HG02571 (cell line): Measurements from ENCODE around the gene VSTM1.

Experiments
- ATAC-seq: cut with Tn5 transposase; IDR thresholded peaks from one replicate; pipeline ENCODE4 v1.9.1; 2021; ENCODE audit warnings: mild to moderate bottlenecking, moderate library complexity; ENCODE audit not compliant: unreplicated experiment

The VSTM1 gene

DNA sequence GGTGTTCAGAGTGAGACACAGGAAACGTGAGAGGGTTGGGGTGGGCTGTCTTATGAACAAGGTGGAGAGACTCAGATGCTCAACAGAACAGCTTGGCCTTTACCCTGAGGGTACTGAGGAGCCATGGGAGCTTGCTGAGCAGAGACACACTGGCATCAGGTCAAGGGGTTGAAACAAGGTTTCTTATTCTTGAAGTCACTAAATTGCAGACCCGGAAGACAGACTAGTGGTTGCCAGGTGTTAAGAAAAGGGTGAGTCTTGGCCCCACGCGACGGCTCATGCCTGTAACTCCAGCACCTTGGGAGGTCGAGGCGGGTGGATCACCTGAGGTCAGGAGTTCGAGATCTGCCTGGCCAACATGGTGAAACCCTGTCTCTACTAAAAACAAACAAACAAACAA, 49.8 kb downstream of the VSTM1 start:
- no peak for ATAC-seq

DNA sequence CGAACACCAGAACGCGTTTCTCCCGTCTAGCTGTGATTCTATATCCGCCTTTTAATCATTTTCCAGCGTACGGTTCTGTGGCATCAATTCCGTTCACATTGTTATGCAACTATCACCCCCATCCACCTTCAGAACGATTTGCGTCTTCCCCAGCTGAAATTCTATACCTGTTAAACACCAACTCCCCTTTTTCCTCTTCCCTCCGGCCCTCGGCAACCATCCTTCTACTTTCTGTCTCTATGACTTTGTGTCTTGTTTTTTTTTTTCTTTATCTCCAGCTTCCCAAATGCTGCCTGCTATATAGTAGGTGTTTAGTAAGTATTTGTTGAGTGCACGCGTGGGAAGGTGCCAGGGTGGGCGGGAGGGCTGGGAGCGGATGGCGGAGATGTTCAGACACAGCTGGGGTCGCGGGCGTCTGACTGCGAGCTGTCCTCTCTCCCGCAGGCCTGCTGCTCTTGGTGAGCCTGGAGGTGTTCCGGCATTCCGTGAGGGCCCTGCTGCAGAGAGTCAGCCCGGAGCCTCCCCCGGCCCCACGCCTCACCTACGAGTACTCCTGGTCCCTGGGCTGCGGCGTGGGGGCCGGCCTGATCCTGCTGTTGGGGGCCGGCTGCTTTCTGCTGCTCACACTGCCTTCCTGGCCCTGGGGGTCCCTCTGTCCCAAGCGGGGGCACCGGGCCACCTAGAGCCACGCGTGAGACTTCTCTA, 52.0 kb downstream of the VSTM1 start:
- ATAC-seq, result no peak

DNA sequence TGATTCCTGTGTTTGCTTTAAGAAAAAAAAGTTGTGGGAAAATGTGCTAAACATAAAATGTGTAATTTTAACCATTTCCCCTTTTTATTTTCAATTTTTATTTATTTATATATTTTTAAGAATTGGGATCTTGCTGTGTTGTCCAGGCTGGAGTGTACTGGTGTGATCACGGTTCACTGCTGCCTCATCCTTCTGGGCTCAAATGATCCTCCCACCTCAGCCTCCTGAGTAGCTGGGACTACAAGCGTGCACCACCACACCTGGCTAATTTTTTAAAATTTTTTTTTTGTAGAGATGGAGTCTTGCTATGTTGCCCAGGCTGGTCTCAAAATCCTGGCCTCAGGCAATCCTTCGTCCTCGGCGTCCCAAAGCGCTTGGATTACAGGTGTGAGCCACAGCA, 53.2 kb downstream of the VSTM1 start:
- no peak for ATAC-seq

DNA sequence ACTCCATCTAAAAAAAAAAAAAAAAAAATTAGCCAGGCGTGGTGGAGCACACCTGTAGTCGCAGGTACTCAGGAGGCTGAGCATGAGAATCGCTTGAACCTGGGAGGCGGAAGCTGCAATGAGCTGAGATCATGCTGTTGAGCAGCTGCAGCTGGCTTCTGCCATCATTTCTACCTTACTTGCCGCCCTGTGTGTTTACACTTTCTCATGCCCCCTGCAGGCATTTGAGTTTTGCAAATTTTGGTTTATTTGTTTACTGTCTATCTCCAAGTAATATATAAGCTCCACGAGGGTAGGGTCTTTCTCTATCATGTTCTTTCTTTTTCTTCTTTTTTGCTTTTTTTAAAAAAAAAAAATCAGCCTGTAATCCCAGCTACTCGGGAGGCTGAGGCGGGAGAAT, 54.3 kb downstream of the VSTM1 start:
- no peak for ATAC-seq

DNA sequence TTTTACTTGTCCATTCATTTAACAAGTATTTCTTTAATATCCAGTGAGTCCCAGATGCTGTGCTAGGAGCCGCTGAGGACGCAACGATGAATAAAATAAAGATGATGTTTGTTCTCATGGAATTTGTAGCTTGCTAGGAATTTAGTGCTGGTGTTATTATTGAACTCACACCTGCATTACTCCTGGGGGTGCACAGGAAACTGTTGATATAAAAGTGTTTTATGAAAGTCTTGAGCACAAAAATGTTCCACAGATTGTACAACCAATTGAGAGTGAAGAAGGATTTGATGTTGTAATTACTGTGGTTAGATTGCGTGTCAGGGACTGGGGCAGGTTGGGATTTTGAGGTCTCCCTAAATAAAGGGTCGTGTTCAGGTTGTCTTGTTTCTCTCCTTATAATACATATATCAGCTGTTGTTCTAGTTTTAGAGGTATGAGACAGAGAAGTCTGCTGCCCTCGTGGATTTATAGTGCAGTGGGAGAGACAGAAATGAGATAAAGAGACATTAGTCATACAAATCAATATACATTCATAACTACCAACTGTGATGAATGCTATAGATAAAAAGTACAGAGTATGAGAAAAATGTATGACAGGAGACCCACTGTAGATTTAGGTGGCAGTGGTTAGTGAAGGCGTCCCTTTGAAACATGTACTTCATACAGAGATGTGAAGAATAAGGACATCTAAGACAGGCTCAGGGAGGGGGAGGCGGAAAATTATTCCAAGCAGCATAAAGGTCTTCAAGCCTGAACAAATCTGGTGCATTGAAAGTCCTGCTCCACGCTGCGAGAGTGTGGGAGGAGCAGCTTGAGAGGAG, 61.0 kb downstream of the VSTM1 start:
- ATAC-seq, result no peak

DNA sequence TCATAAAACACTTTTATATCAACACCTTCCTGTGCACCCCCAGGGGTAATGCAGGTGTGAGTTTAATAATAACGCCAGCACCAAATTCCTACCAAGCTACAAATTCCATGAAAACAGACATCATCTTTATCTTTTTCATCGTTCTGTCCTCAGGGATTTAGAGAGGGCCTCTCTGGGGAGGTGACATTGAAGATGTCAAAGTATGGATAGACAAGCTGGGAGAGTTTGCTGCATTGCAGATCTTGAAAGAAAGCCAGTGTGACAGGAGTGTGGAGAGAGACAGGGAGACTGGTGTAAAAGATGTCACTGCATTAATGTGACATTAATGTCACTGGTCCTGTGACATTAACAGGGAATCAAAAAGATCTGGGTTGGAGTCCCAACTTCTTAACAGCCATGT, 62.2 kb downstream of the VSTM1 start:
- no peak for ATAC-seq

DNA sequence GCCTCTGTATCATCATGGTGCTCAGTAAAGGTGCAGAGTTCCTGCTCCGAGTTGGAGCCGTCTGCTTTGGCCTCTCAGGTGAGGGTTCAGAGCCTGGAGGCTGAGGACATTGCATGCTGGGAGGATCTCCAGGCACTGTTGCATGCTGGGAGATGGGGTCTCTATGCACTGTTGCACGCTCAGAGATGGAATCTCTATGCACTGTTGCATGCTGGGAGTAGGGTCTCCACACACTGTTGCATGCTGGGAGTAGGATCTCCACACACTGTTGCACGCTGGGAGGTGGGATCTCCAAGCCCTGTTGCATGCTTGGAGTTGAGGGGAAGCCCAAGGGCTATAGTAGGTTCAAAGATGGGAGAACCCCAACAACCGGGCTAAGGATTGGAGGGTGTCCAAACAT, 64.0 kb downstream of the VSTM1 start:
- no peak for ATAC-seq

DNA sequence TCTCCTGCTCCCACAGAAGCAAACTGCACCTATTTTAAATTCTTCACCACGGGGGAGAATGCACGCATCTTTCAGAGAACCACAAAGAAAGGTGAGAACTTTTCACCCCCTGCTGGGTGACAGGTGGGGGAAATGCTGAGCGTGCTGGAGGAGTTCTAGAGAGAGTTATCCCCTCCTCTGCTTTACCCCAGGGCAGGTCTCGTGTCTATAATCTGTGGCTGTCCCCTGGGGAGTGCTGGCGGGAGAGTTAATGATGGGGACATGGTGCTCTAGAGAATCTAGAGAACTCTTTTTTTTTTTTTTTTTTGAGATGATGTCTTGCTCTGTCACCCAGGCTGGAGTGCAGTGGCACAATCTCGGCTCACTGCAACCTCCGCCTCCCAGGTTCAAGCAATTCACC, 65.5 kb downstream of the VSTM1 start:
- no peak for ATAC-seq

DNA sequence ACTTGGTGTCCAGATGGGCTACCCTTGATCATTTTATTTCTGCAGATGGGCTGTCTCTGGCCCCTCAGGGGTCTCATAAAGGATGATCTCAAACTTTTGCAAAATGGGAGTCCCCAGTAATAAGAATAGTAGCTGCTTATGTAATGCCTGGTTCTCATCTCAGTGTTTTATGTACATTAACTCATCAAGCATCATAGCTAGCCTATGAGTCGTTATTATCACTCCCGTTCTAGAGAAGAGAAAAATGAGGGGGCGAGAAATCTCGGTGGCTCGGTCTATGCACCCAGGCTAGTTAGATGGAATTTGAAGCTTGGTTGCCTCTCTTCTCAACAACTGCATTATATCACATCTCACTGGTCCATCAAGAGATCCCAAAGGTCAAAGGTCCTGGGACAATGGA, 68.9 kb downstream of the VSTM1 start:
- ATAC-seq, result no peak

DNA sequence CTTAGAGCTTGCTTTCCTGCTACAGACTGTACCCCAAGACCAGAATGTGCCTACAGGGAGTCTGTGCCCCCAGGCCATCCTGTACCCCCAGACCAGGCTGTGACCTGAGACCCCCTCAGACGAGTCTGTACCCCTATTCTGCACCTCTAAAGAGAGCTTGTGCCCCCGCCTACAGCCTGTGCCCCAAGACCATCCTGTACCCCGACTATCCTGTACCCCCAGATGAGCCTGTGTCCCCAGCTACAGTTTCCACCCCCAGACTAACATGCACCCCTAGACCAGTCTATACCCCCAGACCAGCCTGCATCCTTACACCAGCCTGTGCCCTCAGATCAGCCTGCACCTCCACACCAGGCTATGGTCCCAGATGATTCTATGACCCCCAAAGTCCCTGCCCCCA, 70.2 kb downstream of the VSTM1 start:
- no peak for ATAC-seq

DNA sequence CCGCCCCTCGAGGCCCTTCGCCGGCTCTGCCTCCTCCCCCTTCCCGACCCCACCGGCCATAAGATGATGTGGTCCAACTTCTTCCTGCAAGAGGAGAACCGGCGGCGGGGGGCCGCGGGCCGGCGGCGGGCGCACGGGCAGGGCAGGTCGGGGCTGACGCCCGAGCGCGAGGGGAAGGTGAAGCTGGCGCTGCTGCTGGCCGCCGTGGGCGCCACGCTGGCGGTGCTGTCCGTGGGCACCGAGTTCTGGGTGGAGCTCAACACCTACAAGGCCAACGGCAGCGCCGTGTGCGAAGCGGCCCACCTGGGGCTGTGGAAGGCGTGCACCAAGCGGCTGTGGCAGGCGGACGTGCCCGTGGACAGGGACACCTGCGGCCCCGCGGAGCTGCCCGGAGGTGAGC, 70.9 kb downstream of the VSTM1 start:
- ATAC-seq, result no peak

DNA sequence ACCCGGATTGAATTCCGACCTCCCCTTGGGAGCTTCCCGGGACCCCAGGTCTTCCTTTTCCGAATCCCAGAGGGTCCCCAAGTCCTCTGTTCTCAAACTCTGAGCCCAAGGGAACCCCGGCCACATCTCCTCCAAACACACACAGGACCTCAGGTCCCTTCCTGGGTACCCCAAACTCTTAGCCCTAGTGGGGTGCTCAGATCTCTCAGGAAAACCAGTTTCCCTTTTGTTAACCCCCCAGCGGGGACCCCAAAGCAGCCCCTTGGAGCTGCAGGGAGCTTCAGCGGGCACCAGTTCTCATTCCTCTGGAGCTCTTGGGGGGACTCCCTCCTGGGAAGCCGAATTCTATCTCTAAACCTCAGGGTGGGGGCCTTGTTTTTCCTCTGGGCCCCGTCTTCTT, 71.5 kb downstream of the VSTM1 start:
- ATAC-seq, result no peak

DNA sequence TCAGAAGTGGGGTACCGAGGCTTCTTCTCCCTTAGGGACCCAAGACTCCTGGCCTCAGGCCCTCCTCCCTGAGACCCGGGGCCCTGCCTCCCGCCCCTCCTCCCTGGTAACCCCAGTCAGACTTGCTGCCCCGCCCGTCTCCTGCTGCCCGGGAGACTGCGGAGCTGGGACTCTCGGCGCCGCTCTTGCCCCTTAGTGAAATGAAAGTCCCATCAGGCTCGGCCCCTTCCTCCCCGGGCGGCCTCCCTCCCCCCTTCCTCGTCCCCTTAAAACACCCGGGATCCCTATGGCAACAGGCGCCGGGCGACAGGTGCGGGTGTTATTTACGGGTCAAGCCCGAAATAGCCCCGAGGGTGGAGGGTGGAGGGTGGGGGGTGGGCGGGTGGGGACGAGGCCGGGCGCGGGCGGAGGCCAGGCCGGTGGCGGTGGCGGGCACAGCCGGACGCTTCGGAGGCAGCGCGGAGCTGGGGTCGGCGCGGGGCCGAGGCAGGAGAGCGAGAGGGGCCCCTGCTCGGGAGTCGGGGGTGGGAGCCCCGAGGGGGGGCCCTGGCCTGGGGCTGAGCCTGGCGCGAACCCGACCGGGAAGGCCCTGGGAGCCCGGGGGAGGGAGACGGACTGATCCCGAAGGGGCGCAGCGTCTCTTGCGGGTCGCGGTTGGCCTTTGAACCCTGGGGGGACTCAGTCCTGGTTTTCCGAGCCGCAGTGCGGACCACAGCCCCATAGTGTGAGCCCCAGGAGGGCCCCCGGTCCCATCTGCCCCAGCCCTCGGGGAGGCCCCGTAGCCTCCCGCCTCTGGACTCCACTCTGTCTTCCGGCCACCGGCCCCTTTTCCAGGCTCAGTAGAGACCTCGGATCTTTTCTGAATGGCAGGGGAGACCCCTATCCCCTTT, 72.2 kb downstream of the VSTM1 start, which contains the start of gene CACNG6:
Gene CACNG6, plus strand, starts transcription at position 414 of the 890 bp plus-strand sequence. CDS start 1,241 bp downstream, outside the sequence.
- ATAC-seq, result no peak
